GM12874 (cell line): ENCODE results near the gene NCKAP1.

Source experiments
- TF ChIP-seq, protein P1 (sequence below): IDR thresholded peaks from 2 replicates; pipeline ENCODE4 v1.5.1; 2011; ENCODE audit warnings: low read depth, mild to moderate bottlenecking, control low read depth, low read length, moderate library complexity; ENCODE audit not compliant: insufficient read depth

Gene NCKAP1

DNA sequence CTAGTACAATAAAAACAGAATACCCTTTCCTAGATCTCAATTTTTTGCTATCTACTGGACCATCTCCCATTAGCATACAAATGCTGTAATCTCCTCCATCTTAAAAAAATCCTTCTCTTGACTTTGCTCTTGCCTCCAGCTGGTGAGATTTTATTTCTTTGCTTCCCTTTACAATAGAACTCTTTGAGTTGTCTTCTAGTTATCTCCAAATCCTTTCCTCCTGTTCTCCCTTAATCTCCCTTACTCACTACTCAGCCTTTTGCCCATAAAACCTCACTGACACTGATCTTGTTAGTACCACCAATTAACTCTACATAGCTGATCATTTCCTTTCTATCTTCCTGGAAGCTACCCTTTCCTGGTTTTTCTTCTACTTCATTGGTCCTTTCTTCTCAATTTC, 108.3 kb downstream of the NCKAP1 start:
- TF ChIP-seq, protein P1, sequence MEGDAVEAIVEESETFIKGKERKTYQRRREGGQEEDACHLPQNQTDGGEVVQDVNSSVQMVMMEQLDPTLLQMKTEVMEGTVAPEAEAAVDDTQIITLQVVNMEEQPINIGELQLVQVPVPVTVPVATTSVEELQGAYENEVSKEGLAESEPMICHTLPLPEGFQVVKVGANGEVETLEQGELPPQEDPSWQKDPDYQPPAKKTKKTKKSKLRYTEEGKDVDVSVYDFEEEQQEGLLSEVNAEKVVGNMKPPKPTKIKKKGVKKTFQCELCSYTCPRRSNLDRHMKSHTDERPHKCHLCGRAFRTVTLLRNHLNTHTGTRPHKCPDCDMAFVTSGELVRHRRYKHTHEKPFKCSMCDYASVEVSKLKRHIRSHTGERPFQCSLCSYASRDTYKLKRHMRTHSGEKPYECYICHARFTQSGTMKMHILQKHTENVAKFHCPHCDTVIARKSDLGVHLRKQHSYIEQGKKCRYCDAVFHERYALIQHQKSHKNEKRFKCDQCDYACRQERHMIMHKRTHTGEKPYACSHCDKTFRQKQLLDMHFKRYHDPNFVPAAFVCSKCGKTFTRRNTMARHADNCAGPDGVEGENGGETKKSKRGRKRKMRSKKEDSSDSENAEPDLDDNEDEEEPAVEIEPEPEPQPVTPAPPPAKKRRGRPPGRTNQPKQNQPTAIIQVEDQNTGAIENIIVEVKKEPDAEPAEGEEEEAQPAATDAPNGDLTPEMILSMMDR = no peak

DNA sequence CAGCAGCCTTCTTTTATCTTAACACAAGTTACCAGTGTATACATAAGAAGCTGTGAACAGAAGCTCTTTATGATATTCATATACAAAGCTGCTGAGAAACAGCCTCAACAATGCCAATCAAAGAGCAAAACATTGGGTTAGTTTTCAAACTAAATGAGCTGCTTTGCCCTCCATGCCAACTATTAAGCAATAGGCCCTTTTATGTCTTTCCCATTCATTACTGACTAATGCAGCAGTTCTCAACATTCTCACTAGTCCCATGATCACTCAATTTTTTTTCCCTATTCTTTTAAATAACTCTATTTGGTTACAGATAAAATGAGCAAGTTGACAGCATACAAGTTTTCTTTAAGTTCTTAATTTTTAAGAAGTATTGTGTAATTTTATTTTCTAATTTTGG, 114.0 kb downstream of the NCKAP1 start:
- TF ChIP-seq, protein P1 = no peak

DNA sequence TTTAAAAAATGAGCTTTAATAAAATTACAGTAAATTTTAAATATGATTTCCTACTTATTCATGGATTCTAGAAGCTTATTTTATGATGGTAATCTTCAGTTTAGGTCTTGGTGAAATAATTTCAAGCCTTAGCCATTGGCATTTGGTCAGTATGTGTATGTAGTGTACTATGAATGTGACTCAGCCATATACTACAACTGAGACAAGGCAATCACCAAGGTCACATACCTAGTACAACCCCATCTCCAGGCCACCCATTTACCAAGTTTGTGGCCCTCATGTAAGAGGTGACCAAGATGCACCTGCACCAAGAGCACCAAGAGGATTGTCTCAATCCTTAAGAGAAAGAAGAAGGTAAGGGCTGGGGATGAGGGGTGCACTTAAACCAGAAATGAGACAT, 117.0 kb downstream of the NCKAP1 start:
- TF ChIP-seq, protein P1 = no peak

DNA sequence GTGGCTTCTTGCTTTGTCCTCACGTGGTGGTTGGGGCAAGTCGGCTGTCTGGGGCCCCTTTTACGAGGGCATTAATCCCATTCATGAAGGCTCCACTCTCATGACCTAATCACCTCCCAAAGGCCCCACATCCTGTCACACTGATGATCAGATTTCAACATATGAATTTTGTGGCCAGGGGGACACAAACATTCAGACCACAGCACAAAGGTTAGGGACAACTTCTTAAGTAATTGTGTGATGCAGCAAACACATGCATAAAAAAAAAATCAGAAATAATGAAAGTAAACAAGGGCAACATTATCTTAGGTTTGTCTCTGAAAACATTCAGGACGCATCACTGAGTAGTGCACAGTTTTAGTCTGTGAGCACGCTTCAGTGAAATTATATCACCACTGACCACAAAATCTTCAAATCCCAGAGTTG, 117.6 kb downstream of the NCKAP1 start:
- TF ChIP-seq, protein P1 = no peak

DNA sequence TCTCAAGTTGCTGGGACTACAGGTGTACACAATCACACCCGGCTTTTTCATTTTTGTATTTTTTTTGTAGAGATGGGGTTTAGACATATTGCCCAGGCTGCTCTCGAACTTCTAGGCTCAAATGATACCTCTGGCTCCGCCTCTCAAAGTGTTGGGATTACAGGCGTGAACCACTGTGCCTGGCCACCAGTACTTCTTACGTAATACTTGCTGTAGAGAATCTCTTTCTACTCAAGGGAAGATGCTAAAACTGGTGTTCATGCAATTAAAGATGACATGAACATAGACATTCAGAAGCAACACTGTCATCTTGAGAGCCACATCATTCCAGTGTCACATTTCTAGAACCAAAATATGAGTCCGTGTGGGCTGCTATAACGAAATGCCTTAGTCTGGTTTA, 118.2 kb downstream of the NCKAP1 start:
- TF ChIP-seq, protein P1 = no peak

DNA sequence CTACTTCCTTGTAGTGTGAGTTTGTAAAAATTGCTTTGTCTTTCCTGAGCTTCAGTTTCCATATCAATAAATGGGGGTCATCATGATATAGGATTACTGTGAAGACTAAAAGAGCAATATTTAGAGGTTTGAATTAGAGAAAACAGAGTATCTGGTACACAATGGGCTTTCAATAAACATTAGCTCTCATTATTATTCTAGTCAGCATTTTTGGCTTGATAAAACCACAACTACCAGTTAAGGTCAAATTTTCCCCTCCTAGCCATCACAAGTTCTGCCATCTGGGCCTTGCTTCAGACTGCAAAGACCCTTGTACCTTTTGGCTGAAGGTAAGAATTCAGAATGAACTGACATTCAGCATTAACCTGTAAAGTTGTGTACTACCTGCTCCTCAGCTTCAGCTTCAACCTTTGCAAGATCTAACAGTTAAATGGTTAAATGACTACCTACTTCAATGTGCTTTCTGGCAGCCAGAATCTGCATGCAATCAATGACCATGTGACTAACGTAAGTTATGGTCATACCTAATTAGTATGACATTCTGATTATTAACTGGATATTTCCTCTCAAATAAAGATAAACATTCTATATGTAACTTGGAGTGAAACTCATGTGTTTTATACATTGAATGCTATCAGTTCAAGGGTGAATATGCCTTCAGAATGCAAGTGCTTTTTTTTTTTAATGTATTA, 119.2 kb downstream of the NCKAP1 start:
- TF ChIP-seq, protein P1 = no peak

DNA sequence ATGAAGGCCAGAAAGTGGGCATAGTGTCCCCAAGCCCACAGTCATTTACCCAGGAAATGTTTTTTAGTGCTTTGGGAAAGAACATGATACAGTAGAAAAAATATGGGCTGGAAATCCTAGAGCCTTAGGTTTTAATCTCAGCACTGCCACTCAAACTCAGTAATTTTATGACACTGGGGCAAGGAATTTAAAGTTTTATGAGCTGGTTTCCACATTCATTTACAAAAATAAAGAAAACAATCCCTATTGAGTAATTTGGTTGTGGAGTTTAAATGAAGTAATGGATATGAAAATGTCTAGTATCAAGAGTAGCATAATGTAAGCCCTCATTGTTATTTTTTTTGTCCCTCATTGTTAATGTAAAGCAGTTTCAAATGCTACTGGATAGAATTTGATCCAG, 120.3 kb downstream of the NCKAP1 start:
- TF ChIP-seq, protein P1 = no peak
